Endometrium (tissue), 2 donors: ENCODE data around the gene AGAP1.

Experiments used
- FAIRE-seq: peaks from 2 replicates; lab custom pipeline; 2012; peaks lifted over from hg19 to GRCh38; lab: Jason Lieb, UNC
- donor health status: control.
- donor health status: control.

The AGAP1 gene

GRCh38 chr2:235569837-235570236 lies 76.0 kb downstream of the AGAP1 start:
- FAIRE-seq, result peak; percentile 21

- FAIRE-seq, result no peak
These were observed 76.4 kb downstream of the AGAP1 start for GRCh38 chr2:235570256-235570655.

- no peak for FAIRE-seq
These were observed 77.3 kb downstream of the AGAP1 start for GRCh38 chr2:235570966-235571692.

GRCh38 chr2:235572592-235572991 lies 78.7 kb downstream of the AGAP1 start:
- FAIRE-seq, result no peak

- FAIRE-seq, result no peak
These were observed 79.7 kb downstream of the AGAP1 start for GRCh38 chr2:235573331-235574221.

- no peak for FAIRE-seq
These were observed 81.6 kb downstream of the AGAP1 start for GRCh38 chr2:235575431-235575830.

GRCh38 chr2:235575904-235576303 lies 82.1 kb downstream of the AGAP1 start:
- no peak for FAIRE-seq

GRCh38 chr2:235576337-235576910 lies 82.6 kb downstream of the AGAP1 start:
- no peak for FAIRE-seq

- no peak for FAIRE-seq
These were observed 83.8 kb downstream of the AGAP1 start for GRCh38 chr2:235577404-235578330.

- FAIRE-seq, result no peak
These were observed 85.3 kb downstream of the AGAP1 start for GRCh38 chr2:235579128-235579527.

- FAIRE-seq, result no peak
These were observed 86.7 kb downstream of the AGAP1 start for GRCh38 chr2:235580426-235581157.

GRCh38 chr2:235582081-235582686 lies 88.3 kb downstream of the AGAP1 start:
- no peak for FAIRE-seq

- FAIRE-seq, result no peak
These were observed 88.9 kb downstream of the AGAP1 start for GRCh38 chr2:235582729-235583128.

GRCh38 chr2:235583144-235583543 lies 89.3 kb downstream of the AGAP1 start:
- no peak for FAIRE-seq

GRCh38 chr2:235583925-235584637 lies 90.2 kb downstream of the AGAP1 start:
- FAIRE-seq, result no peak

GRCh38 chr2:235584638-235585007 lies 90.8 kb downstream of the AGAP1 start:
- no peak for FAIRE-seq

- FAIRE-seq, result no peak
These were observed 93.4 kb downstream of the AGAP1 start for GRCh38 chr2:235587202-235587601.

- no peak for FAIRE-seq
These were observed 94.9 kb downstream of the AGAP1 start for GRCh38 chr2:235588750-235589149.

GRCh38 chr2:235591231-235591730 lies 97.4 kb downstream of the AGAP1 start:
- no peak for FAIRE-seq

- no peak for FAIRE-seq
These were observed 98.1 kb downstream of the AGAP1 start for GRCh38 chr2:235591921-235592320.
